SK-N-SH (cell line): Measurements from ENCODE around the gene TEAD3. TPM values are rescaled to one million over a fixed set of nuclear protein-coding genes. Genes with fewer than 3 reads are reported as not detected.
"Not testable (repeated sequence)": the region's sequence is repeated elsewhere in the genome, so short reads cannot be mapped to it uniquely, and the experiment has no call there.

Experiments
- CTCF ChIA-PET: fragments of 300-600, 350-600 bp; formaldehyde crosslinking; extraction: SDS; loops from one replicate; lab custom pipeline; 2021; lab: Yijun Ruan, JAX
- POLR2A ChIA-PET: fragments of 350-600 bp; sonication (Branson Sonifier 250); formaldehyde crosslinking; extraction: SDS; loops from one replicate; lab custom pipeline; 2020; ENCODE audit warnings: antibody characterized with exemption, inconsistent platforms; lab: Yijun Ruan, JAX
- DNase-seq: peaks from one replicate; pipeline ENCODE4 v3.0.0; 2012
- H2AFZ ChIP-seq: fragments of 200-600 bp; sonication (generic); 2 replicates; pipeline ENCODE4 v1.8.1; 2016; ENCODE audit warnings: antibody characterized with exemption, mild to moderate bottlenecking, low read depth
- H3F3A ChIP-seq: fragments of 200-600 bp; sonication (generic); replicated peaks from 2 replicates; pipeline ENCODE3; 2016; ENCODE audit warnings: antibody characterized with exemption, mild to moderate bottlenecking; ENCODE audit not compliant: insufficient read depth
- H3K27ac ChIP-seq, 2 experiments: fragments of 200-500 bp in 1 of 2; fragments of 200-600 bp in 1 of 2; sonication (Bioruptor generic) in 1 of 2; sonication (generic), shearing (Covaris generic) in 1 of 2; 2 replicates each; pipeline versions ENCODE4 v1.5.1 to v1.6.1; 2014 to 2016; ENCODE audit warnings: low read depth in 2 of 2, inconsistent platforms in 1 of 2, low read length in 1 of 2, mild to moderate bottlenecking in 1 of 2, mixed read lengths in 1 of 2
- H3K27me3 ChIP-seq: fragments of 200-600 bp; sonication (generic), shearing (Covaris generic); 2 replicates; pipeline ENCODE4 v1.6.1; 2016; ENCODE audit warnings: mixed run types; ENCODE audit not compliant: insufficient read depth
- H3K36me3 ChIP-seq, 2 experiments: fragments of 200-500 bp in 1 of 2; fragments of 200-600 bp in 1 of 2; sonication (Bioruptor generic) in 1 of 2; sonication (generic) in 1 of 2; replicated peaks in 1 of 2; 2 replicates each; pipeline versions ENCODE3 to v1.5.1; 2014 to 2016; ENCODE audit warnings: low read length in 1 of 2, mild to moderate bottlenecking in 1 of 2; ENCODE audit not compliant: insufficient read depth in 2 of 2, control insufficient read depth in 1 of 2
- H3K4me1 ChIP-seq, 2 experiments: fragments of 200-500 bp in 1 of 2; fragments of 200-600 bp in 1 of 2; sonication (Bioruptor generic) in 1 of 2; sonication (generic), shearing (Covaris generic) in 1 of 2; 2 replicates each; pipeline versions ENCODE4 v1.5.1 to v1.6.1; 2014 to 2016; ENCODE audit warnings: low read depth in 1 of 2, low read length in 1 of 2, mixed run types in 1 of 2; ENCODE audit not compliant: insufficient read depth in 2 of 2, control insufficient read depth in 1 of 2
- H3K4me2 ChIP-seq: fragments of 200-600 bp; sonication (generic), shearing (Covaris generic); 2 replicates; pipeline ENCODE4 v1.6.1; 2017; ENCODE audit warnings: mixed run types
- H3K4me3 ChIP-seq, 2 experiments: fragments of 200-500 bp in 1 of 2; fragments of 200-600 bp in 1 of 2; sonication (Bioruptor generic) in 1 of 2; sonication (generic), shearing (Covaris generic) in 1 of 2; 2 replicates each; pipeline versions ENCODE4 v1.5.1 to v1.8.1; 2014 to 2016; ENCODE audit warnings: low read depth in 2 of 2, inconsistent platforms in 1 of 2, low read length in 1 of 2, mild to moderate bottlenecking in 1 of 2, mixed read lengths in 1 of 2, moderate library complexity in 1 of 2
- H3K79me2 ChIP-seq: fragments of 200-600 bp; sonication (generic); 2 replicates; pipeline ENCODE4 v1.8.1; 2017; ENCODE audit warnings: mild to moderate bottlenecking; ENCODE audit not compliant: insufficient read depth
- H3K9ac ChIP-seq: fragments of 200-600 bp; sonication (generic); 2 replicates; pipeline ENCODE4 v1.6.1; 2017; ENCODE audit warnings: mixed run types
- H3K9me2 ChIP-seq: fragments of 200-600 bp; sonication (generic); 2 replicates; pipeline ENCODE4 v1.6.1; 2017; ENCODE audit warnings: mixed run types
- H3K9me3 ChIP-seq: fragments of 200-600 bp; sonication (generic); 2 replicates; pipeline ENCODE4 v1.6.1; 2017; ENCODE audit warnings: mixed run types, mild to moderate bottlenecking, moderate library complexity
- H4K20me1 ChIP-seq: fragments of 200-600 bp; sonication (generic); 2 replicates; pipeline ENCODE4 v1.6.1; 2017; ENCODE audit warnings: mild to moderate bottlenecking, mixed run types; ENCODE audit not compliant: insufficient read depth
- ELF1 ChIP-seq: IDR thresholded peaks from 2 replicates; pipeline ENCODE4 v1.4.0; 2012
- GABPA ChIP-seq: IDR thresholded peaks from 2 replicates; pipeline ENCODE4 v1.4.0; 2012; ENCODE audit warnings: low read depth, mild to moderate bottlenecking
- GATA2 ChIP-seq: sonication (generic); formaldehyde crosslinking; IDR thresholded peaks from 2 replicates; pipeline ENCODE4 v1.5.0; 2020; ENCODE audit warnings: mild to moderate bottlenecking, missing genetic modification reagents
- MEF2A ChIP-seq: IDR thresholded peaks from 2 replicates; pipeline ENCODE4 v1.4.0; 2012; ENCODE audit warnings: low read depth, borderline replicate concordance
- MXI1 ChIP-seq: IDR thresholded peaks from 2 replicates; pipeline ENCODE4 v1.6.1; 2012; ENCODE audit warnings: mild to moderate bottlenecking, low read depth, low read length, improper control_type of control experiment
- NRF1 ChIP-seq: IDR thresholded peaks from 2 replicates; pipeline ENCODE4 v1.6.1; 2012; ENCODE audit warnings: low read depth, mild to moderate bottlenecking, low read length
- PBX3 ChIP-seq: IDR thresholded peaks from 2 replicates; pipeline ENCODE4; 2012
- POLR2AphosphoS5 ChIP-seq: IDR thresholded peaks from 2 replicates; pipeline ENCODE4 v1.6.1; 2012; ENCODE audit warnings: low read depth, low read length
- RCOR1 ChIP-seq: fragments of 150-350 bp; IDR thresholded peaks from 2 replicates; pipeline ENCODE4 v1.6.1; 2017; ENCODE audit warnings: antibody characterized with exemption, low read length
- SIN3A ChIP-seq: IDR thresholded peaks from 2 replicates; pipeline ENCODE4 v1.6.1; 2012; ENCODE audit warnings: low read depth, mild to moderate bottlenecking, low read length, moderate library complexity, borderline replicate concordance
- TAF1 ChIP-seq: IDR thresholded peaks from 2 replicates; pipeline ENCODE4 v1.6.1; 2012; ENCODE audit warnings: low read depth, mild to moderate bottlenecking, low read length, moderate library complexity, borderline replicate concordance
- TCF12 ChIP-seq: IDR thresholded peaks from 2 replicates; pipeline ENCODE4 v1.4.0; 2012
- TEAD4 ChIP-seq: IDR thresholded peaks from 2 replicates; pipeline ENCODE4 v1.4.0; 2012; ENCODE audit warnings: mild to moderate bottlenecking, borderline replicate concordance; ENCODE audit not compliant: insufficient read depth
- USF1 ChIP-seq: IDR thresholded peaks from 2 replicates; pipeline ENCODE4 v1.4.0; 2012; ENCODE audit warnings: low read depth, borderline replicate concordance
- USF2 ChIP-seq: fragments of 150-350 bp; IDR thresholded peaks from 2 replicates; pipeline ENCODE4 v1.6.1; 2017; ENCODE audit warnings: antibody characterized with exemption, low read length, low read depth, borderline replicate concordance
- ZBTB33 ChIP-seq: IDR thresholded peaks from 2 replicates; pipeline ENCODE4 v1.4.0; 2012; ENCODE audit warnings: low read depth, borderline replicate concordance
- WGBS: methylation state at CpG from one replicate; pipeline ENCODE4 v1.1.6; 2017; ENCODE audit warnings: low lambda C conversion rate; 5-methylcytosine and 5-hydroxymethylcytosine counted together
- polyA plus RNA-seq, 3 experiments: library from polyadenylated mRNA; depleted of rRNA; stranded (reverse); fragments of >200 nt; gene quantifications; 2 replicates each; pipeline ENCODE4 v1.2.3, GENCODE V29; 2012

TEAD3 gene
- polyA plus RNA-seq, 1 of the 3 experiments (the other 2 are of a cell fraction) = 7.1 TPM

GRCh38 chr6:35516712-35517111 is 19.8 kb upstream of the TEAD3 start:
- no peaks in the 10 kb centered on the region for H3K36me3 ChIP-seq
- 68% methylated on average over 6 of the region's 6 CpGs for WGBS
- no peaks in the 10 kb centered on the region for H3K9me3 ChIP-seq
- TF ChIP-seq SIN3A (no peak), GATA2 (CRISPR knock-in tag) (no peak), TAF1 (no peak), NRF1 (no peak), MEF2A (no peak), TEAD4 (no peak), PBX3 (no peak), GABPA (no peak), RCOR1 (no peak), USF1 (no peak), TCF12 (no peak), ZBTB33 (no peak), ELF1 (no peak), USF2 (no peak), POLR2AphosphoS5 (no peak), MXI1 (no peak)
- DNase-seq = no peak
- no peaks in the 10 kb centered on the region for H4K20me1 ChIP-seq
- POLR2A ChIA-PET = no interaction called here
- no peak overlapping the region for H3K4me3 ChIP-seq
- no peaks in the 10 kb centered on the region; a peak in 1 of 4 replicates for H3K4me1 ChIP-seq
- no peak overlapping the region for H3K4me2 ChIP-seq
- CTCF ChIA-PET = interaction anchor here (1.2 to 2.1 kb wide), 3 partner anchors 9 to 220 kb away, joined by 3 to 9 read pairs (median 5); partner anchors contain the start of gene ARMC12
- H3K9me2 ChIP-seq = no peaks in the 10 kb centered on the region
- H3K27me3 ChIP-seq = no peaks in the 10 kb centered on the region
- H3K27ac ChIP-seq = no peak overlapping the region
- no peak overlapping the region for H3K9ac ChIP-seq
- no peak overlapping the region for H2AFZ ChIP-seq
- no peaks in the 10 kb centered on the region for H3F3A ChIP-seq
- no peaks in the 10 kb centered on the region for H3K79me2 ChIP-seq

- H3K4me1 ChIP-seq, H3K9me2 ChIP-seq, H3K27me3 ChIP-seq, POLR2A ChIA-PET, H3K36me3 ChIP-seq, H3K27ac ChIP-seq, H3K4me3 ChIP-seq, H2AFZ ChIP-seq, CTCF ChIA-PET, H3F3A ChIP-seq, H3K79me2 ChIP-seq, H3K4me2 ChIP-seq, H4K20me1 ChIP-seq, DNase-seq, H3K9ac ChIP-seq, H3K9me3 ChIP-seq: not testable (repeated sequence)
- 81% methylated on average over 6 of the region's 6 CpGs for WGBS
These were observed 19.1 kb upstream of the TEAD3 start for GRCh38 chr6:35515939-35516338.
